Stromal cell of bone marrow (primary cell): Measurements from ENCODE around the gene OBSCN.
"Not testable (repeated sequence)": the region's sequence is repeated elsewhere in the genome, so short reads cannot be mapped to it uniquely, and the experiment has no call there.

Source experiments
- DNase-seq: peaks from one replicate; pipeline ENCODE4 v3.0.0-alpha.2; 2012; ENCODE audit warnings: low read depth

The OBSCN gene

DNA sequence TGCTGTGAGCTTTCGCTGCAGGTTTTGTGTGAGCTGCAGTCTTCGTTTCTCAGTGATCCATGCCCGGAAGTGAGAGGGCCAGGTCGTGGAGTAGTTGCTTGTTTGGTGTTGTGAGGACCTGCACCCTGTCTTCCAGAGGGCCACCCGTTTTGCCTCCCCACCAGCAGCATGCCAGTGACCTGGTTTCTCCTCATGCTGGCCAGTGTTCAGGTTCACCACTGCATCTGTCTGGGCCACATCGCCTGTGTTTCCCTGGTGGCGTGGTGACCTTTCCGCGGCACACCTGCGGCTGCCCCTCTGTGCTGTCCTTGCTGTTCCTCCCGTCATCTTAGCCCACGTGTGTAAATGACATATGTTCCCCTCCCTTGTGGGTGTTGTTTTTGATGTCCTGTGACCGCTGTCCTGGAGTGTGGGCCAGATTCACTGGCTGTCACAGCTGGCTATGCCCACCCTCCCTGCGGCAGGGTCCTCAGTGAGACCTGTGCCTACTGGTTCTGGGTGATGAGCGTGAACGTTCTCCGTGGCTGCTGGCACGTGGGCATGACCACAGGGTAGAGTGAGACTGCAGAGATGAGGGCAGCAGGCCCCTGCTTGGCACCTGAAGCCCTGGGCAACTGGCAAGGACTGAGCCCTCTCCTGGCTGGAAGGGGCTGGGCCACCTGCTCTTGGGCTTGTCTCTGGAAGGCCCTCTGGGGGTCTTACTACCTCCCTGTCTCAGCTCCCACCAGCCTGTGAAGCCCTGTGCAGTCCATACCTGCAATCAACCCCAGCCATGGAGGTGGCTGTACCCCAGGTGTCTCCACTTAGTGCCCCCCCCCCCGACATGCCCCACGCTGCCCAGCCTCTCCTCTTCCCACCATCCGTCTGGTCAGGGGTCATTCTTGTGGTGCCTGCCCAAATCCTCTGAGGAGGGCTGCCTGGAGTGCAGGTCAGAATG lies 35.0 kb upstream of the OBSCN start:
- DNase-seq, result no peak

DNA sequence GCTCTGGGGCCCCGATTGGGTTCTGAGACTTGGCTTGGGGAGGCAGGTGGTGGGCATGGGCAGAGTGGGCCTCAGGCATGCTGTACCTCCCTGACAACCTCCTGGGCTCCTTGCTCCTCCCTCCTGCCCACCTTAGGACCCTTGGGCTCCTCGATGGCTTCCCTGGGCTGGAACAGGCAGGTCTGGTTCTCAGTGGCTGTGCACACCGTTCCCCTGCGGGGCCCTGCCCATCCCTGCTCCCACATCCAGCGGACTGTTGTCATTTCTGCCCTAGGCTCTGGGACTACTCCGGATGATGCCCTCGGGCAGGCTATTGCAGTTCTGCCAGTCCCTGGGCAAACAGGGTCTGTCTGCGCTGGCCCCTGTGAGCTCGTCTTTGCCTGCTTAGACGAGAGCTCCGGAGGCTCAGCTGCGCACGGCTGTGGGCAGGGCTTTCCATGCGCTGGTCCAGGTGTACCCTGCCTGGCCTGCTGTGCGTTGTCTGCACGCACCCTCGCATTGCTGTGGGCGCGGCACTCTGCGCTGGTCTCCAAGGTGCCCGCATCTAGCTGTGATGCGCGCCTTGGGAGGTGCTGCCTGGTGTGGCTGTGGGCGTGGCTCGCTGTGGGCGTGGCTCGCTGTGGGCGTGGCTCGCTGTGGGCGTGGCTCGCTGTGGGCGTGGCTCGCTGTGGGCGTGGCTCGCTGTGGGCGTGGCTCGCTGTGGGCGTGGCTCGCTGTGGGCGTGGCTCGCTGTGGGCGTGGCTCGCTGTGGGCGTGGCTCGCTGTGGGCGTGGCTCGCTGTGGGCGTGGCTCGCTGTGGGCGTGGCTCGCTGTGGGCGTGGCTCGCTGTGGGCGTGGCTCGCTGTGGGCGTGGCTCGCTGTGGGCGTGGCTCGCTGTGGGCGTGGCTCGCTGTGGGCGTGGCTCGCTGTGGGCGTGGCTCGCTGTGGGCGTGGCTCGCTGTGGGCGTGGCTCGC lies 34.0 kb upstream of the OBSCN start:
- DNase-seq, result not testable (repeated sequence)

DNA sequence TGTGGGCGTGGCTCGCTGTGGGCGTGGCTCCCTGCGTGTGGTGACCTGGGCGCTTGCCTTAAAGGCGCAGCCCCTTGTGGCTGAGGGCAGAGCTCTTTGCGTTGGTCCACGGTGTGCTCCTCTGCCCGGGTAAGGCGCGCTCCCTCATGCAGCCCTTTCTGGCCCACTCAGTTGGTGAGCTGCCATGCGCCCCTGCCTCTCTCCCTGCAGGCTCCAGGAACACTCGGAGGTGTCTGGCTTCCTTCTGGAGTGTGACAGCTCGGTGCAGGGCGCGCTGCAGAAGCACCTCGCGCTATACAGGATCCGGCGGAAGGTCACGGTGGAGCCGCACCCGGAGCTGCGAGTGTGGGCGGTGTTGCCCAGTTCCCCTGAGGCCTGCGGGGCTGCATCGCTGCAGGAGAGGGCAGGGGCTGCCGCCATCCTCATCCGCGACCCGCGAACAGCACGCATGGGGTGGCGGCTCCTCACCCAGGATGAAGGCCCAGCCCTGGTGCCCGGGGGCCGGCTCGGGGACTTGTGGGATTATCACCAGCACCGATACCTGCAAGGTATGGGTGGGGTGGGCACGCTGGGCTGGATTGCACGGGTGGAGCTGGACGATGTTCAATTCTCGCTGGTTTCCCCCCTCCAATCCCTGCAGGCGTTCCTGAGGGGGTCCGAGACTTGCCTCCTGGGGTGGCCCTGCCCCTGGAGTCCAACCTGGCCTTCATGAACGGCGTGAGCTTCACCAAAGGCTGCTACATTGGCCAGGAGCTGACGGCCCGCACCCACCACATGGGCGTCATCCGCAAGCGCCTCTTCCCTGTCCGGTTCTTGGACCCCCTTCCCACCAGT lies 33.1 kb upstream of the OBSCN start:
- no peak for DNase-seq

DNA sequence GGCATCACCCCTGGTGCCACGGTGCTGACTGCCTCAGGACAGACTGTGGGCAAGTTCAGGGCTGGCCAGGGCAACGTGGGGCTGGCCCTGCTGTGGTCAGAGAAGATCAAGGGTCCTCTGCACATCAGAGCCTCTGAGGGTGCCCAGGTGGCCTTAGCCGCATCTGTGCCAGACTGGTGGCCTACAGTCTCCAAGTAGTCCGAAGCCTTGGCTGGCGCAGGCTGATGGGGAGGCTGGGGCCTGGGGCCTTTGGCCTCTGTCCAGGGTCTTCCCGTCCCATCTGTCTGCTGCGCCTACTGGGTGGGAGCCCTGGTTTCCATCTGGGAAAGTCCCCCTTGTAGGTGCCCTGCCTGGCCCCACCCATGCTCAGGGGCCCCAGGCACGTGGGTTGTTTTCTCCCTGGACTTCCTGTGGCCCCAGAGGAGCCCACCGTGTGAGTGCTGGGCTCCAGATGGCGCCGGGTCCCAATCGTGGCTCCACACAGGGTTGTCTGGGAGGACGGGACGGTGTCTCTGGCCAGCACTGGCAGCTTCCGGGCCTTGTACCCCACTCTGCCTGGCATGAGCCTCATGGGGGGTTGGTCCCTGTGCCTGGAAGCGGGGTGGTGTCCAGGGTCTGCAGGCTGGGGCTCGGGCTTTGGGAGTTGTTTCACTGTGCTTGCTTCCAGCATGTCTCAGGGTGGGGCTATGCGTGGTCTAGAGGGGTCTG lies 32.4 kb upstream of the OBSCN start:
- no peak for DNase-seq

DNA sequence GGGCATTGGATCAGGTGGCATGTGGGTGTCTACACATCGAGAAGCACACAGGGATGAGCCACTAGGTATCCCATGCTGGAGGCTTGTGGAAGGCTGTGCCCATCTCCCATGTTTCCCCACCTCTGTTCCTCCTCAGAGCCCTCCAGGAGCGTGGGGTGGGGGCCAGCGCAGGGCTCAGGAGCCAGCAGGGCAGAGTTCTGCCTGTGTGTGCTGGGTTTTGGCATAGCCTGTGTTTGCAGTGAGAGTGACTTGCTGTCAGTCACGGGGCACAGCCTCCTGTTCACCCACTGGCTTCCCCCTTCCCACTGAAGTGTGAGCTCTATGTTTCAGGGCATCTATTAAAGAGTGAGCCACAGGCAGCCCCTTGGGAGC lies 31.8 kb upstream of the OBSCN start:
- DNase-seq, result no peak

DNA sequence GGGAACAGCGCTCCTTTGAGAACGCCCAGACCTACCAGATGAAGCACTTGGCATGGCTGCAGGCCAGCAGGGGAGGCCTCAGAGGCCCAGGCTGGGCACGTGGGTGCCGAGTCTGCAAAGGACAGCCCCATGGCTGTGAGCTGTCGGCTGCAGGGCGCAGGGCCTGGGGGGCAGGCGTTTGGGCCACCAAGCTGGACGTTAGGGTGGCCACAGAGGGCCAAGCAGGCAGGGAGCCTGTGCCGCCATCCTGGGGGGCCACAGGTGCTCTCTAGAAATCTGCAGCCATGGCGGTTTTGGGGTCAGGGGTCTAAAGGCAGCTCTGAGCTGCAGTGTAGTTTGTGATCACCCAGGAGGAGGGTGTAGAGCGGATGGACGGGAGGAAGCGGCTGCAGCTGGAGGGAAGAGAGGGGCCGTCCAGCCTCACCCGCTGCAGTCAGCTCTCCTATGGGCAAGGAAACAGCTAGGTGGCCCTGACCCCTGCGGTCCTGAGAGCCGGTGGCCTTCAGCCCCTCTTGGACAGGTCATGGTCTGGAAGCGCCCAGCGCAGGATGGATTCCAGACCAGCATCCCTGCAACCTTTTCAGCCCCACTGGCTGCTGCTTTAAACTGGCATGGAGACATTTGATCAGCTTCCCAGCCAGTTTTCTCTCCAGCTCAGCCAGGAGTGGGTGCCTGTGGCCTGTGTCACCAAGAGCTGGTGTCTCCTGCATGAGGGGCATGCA lies 31.2 kb upstream of the OBSCN start:
- DNase-seq, result no peak

DNA sequence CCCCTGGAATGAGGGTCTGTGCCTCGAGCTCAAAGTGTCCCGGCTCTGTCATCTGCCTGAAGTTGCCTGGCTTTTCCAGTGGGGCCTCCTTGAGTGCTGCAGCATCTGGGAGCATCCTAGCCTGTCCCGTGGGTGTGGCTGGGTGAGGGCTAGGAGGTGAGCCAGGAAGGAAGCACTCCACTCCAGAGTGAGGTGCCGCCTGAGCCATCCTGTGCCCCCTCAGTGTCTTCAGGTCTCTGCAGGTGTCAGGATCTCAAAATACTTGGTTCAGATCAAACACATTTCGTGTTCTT lies 30.7 kb upstream of the OBSCN start:
- DNase-seq, result no peak

DNA sequence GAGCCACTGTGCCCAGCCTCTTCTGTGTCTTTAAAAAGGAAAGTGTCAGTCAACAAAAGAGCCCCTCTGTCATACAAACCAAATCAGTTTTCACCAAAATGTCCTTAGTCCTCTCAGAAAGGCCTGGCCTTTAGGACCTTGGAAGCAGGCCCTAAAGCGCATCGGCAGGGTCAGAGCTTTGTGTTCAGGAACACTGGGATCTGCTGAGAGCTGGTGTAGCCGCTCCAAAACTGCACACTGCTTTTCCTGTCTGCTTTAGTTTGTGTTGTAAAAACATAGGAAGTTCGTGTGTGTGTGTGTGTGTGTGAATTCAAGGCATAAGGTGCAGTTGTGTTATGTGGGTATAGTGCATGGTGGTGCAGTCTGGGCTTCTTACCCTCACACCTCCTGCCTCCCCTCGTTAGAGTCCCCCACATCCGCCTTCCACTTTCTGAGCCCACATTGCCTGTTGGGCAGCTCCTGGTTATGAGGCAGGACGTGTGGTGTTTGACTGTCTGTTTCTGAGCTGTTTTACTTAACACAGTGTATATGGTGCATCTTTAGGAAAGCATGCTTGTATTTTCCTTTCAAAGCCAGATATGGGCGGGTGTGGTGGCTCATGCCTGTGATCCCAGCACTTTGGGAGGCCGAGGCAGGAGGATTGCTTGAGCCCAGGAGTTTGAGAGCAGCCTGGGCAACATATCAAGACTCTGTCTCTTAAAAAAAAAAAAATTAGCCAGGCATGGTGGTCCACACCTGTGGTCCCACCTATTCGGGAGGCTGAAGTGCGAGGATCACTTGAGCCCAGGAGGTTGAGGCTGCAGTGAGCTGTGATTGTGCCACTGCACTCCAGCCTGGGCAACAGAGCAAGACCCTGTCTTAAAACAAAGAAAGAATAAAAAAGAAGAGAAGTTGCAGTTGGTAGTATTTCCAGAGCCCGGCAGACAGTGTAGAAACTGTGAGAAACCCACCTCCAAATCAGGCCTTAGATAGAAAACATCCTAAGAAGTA lies 29.8 kb upstream of the OBSCN start:
- DNase-seq, result no peak

DNA sequence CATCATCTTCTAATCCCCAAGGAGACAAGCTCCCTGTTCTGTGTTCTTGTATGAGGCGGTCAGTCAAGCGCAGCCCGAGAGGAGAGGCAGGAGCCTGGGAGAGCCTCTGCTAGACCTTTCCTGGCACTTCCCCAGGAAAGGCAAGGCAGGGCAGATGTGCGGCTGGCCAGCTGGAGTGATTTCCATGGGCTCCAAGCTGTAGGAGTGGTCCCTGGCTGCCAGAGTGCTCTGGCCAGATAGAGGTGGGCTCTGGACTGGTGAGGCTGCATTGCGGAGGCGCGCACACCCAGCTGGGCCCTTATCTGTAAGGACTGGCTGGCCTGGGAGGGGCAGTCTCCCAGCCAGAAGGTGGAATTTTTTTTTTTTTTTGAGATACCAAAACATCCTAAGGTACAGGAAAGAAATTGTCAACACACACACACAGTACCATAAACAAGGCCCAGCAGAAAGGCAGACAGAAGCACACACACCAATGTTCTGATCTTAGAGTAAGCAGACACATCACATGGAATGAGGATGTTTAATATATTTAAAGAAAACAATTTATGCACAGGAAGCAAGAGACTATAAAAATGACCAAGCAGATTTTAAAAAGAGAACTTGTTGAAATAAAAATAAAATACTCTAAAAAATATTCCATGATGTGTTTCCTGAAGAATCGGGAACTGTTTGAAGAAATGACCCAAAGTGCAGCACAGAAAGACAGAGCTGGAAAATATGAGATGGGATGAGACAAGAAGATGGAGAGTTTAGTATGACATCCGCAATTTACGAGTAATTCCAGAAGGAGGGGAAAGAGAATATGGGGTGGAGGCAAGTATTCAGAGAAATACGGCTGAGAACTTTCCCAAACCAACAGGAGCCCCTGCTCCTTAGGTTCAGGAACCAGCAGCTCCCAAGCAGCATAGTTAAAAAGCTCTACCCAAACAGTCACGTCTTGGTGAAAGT lies 28.8 kb upstream of the OBSCN start:
- DNase-seq, result no peak

DNA sequence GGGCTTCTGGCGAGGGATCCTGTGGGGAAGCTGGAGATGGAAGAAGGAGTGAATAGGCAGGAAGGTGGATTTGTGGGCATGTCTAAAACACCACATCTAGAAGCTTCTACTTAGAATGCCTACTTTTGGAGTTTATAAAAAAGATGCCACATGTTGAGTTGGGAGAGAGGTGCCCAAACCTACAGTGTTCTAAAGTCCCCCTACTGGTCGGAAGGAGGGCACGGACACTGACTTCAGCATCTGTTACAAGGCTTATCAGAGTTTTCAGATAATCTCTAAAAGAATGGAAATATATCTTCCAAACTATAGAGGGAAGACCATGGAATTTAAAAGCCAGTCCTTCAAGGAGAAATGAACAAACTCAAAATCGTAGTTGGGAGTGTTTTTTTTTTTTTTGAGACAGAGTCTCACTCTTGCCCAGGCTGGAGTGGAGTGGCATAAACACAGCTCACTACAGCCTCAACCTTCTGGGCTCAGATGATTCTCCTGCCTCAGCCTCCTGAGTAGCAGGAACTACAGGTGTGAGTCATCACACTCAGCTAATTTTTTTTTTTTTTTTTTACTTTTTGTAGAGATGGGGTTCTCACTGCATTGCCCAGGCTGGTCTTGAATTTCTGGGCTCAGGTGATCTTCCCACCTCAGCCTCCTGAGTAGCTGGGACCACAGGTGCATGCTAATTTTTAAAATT lies 27.4 kb upstream of the OBSCN start:
- no peak for DNase-seq

DNA sequence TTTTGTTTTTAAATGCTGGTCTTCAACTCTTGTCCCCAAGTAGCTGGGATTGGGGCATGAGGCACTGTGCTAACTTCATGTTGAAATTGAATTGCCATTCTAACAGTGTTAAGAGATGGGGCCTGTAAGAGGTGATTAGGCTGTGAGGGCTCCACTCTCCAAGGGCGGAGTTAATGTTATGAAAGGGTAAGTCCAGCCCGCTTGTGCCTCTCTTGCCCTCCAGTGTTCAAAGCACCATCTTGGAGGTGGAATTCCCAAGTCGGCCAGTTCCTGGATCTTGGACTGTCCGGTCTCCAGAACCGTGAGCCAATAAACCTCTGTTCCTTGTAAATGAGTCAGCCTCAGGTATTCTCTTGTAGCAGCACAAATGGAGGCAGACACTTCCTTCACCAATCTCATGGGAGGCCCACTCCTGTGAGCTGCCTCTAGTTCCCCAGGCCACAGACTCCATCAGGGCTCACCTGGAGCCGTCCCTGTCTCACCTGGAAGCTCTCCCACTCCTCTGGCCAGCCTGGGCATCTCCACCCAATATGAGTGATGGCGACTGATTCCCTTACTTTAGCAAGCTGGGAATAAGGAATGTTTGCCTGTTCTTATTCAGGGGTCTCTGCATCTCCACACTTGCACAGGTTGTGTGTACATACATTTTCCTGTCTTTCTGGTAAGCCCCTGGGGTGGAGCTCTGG lies 26.7 kb upstream of the OBSCN start:
- DNase-seq, result no peak

DNA sequence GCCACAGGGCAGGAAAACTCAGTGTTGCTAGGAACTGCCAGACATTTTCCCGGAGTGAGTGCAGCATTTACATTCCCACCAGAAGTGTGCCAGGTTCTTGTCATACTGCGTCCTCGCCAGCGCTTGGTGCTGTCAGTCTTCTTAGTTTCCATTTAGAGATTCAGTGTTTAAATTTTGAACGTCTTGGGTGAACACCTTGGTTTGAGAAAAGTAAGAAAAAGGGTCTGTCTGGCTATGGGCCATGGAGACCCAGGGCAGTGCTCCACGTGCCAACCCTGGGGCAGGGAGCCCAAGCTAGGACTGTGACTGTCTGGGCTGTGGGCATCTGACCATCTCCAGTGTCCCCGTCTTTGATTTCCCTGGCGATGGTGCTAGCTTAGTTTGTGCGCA lies 26.2 kb upstream of the OBSCN start:
- DNase-seq, result no peak

DNA sequence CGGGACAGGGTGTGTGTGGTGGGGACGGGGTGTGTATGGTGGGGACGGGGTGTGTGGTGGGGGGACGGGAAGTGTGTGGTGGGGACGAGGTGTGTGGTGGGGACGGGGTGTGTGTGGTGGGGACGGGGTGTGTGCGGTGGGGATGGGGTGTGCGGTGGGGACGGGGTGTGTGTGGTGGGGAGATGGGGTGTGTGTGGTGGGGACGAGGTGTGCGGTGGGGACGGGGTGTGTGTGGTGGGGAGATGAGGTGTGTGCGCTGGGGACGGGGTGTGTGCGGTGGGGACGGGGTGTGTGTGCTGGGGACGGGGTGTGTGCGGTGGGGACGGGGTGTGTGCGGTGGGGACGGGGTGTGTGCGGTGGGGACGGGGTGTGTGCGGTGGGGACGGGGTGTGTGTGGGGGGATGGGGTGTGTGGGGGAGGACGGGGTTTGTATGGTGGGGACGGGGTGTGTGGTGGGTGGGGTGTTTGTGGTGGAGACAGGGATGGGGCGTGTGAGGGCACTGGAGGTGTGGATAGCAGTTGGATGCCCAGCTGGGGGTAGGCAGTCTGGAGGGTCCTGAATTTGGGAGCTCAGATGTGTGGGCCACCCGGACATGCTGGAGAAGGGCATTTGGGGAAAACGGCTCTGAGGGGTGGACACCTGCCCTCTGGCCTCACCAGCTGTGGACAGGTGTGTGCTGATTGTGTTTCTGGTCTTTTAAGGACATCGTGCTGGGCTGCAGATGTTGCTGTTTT lies 25.4 kb upstream of the OBSCN start:
- no peak for DNase-seq

DNA sequence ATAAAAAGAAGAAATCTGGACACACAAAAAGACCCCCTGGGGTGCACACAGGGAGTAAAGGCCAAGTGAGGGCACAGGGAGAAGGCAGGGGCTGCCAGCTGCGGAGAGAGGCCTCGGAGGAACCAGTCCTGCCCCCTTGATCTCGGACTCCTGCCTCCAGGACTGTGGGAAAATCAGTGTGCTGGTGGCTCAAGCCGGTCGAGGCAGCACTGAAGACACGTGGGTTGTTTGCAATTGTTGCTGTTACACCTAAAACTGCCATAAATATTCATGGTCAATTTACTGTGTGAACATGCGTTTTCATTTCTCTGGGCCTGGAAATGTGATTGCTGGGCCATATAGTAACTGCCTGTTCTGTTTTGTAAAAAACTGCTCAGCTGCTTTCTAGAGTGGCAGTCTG lies 23.7 kb upstream of the OBSCN start:
- no peak for DNase-seq

DNA sequence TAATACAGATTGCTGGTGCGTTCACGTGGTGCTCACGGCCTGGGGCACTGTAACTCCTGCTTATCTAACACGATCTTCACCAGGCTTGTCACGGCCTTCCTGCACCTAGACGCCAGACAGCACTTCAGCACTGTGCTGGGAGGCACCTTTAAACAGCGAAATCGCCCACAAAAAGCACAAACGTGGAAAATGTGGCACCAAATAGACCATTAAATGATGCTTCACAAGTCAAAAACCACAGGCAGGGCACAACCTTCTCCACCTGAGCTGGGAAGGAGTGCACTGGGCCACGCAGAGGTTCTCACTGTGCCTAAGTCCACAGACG lies 22.2 kb upstream of the OBSCN start:
- no peak for DNase-seq

DNA sequence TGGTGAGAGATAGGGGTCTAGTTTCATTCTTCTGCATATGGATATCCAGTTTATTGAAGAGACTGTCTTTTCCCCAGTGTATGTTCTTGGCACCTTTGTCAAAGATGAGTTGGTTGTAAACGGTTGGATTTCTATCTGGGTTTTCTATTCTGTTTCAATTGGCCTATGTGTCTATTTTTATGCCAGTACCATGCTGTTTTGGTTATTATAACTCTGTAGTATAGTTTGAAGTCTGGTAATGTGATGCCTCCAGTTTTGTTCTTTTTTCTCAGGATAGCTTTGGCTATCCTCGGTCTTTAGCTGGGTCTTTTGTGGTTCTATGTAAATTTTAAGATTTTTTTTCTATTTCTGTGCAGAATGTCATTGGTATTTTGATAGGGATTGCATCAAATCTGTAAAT lies 19.6 kb upstream of the OBSCN start:
- not testable (repeated sequence) for DNase-seq

DNA sequence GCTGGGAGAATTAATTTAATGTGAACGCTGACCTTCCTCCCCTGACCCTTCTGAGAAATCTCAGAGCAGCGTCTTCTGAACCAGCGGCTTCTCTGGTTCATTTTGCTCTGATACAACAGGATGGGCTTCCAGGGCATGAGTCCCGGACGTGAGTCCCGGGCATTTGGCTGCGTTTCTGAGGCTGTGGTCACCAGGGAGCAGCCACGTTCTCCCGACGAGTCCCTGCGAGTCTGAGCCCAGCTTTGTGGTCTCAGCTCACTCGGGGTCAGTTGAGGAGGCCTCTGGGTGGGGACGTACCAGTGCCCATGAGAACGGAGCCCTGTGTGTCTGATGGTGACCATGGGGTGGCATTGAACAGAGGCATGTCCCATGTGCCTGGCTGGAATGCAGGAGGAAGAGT lies 17.7 kb upstream of the OBSCN start:
- DNase-seq, result no peak
